NCI-H146 treated with DMSO at 0.1 percent for 48 hours (cell line): ENCODE data around the gene CDK5RAP1.
A peak's percentile ranks its signal among the peaks of the same experiment; 100 is the strongest.

Source experiments
- DNase-seq: peaks from one replicate; lab custom pipeline; 2025; ENCODE audit not compliant: unreplicated experiment; lab: John Stamatoyannopoulos, UW

Gene CDK5RAP1

DNA sequence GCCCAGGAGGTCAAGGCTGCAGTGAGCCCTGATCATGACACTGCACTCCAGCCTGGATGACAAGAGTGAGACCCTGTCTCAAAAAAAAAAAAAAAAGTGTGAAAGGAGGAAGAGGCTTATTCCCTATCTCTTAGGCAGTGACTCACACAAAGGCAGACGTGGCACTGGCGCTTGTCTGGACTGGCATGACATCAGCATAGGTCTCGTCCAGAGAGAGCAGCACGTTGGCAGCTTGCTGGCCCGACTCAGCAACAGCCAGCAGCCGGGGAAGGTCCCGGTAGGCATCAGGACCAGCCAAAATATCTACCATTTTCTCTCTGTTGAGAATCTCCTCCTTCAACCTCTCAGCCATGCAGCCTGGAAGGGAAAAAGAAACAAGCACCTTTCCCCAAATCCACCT is 14.1 kb downstream of the CDK5RAP1 start:
- no peak for DNase-seq

DNA sequence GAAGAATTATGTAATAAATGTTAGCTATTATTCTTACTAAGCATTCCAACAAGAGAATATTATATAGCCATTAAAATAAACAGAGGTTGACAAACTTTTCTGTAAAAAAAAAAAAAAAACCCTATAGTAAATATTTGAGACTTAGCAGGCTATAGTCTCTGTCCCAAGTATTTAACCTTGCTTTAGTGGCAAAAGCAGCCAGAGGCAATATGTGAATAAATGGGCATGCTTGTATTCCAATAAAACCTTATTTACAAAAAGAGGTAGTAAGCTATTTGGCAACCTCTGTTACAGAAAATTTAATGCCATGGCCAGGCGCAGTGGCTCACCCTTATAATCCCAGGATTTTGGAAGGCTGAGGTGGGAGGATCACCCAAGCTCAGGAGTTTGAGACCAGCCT is 14.6 kb downstream of the CDK5RAP1 start:
- no peak for DNase-seq

DNA sequence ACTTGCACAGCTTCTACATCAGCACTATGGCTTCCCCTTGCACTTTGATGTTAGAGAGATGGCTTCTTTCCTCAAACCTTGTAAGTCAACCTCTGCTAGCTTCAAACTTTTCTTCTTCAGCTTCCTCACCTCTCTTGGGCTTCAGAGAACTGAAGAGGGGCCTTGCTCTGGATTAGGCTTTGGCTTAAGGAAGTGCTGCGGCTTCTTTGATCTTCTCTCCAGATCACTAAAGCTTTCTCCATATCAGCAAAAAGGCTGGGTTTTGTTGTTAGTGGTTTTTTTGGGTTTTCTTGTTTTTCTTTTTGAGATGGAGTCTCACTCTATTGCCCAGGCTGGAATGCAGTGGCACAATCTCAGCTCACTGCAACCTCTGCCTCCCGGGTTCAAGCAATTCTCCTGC is 24.0 kb downstream of the CDK5RAP1 start:
- no peak for DNase-seq

DNA sequence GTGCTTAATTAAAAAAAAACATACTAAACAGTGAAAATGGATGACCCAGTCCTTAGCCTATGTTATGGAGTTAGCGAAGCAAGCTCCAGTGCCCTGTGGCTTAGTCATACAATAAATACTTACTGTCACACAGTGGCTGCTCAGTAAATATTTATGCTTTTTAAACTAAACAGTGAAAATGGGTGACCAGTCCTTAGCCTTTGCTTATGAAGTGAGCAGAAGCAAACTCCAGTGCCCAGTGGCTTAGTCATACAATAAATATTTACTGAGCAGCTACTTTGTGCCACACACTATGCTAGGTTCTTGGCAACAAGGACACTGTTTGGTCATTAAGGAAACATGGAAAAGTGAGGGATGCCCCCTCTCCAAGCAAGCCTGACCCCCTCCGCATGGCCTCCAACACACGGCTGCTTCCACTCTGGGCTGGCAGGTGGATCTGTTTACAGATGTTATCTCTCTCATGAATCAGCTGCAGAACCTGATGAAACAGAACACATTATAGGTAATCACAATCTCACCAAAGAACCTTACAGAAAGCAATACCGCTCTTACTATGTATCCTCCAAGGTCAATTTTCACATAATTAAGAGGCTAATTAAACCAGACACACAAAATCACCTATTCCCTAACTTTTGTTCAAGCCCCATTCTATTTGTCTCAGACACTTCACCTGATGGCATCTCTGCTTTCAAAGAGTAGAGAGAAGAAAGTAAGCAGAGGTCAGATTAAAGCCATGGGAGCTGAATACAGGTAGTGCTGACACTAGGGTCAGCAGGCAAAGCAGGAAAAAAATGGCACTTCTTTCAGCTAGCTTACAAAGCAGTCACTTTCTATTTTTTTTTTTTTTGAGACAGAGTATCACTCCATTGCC is 27.3 kb downstream of the CDK5RAP1 start:
- DNase-seq: peak; percentile 98

GRCh38 chr20:33372993-33373441 is 28.3 kb downstream of the CDK5RAP1 start:
- DNase-seq: no peak

DNA sequence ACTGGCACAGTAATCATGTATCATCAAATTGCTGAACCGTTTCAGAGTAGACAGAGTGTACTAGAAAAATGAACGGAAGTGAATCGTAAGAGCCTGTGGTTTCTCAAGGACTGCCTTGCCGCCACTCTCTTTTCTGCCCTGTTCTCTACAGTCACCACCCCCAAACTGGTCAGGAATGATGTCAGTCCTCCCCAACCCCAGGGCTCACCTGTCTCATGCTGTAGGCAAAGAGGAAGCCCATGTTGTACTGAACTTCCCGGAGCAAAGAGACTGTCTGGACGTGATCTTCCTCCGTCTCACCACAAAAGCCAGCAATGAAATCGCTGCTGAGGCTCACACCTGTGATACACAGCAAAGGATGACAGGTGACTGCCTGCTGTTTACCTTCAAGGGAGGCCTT is 31.0 kb downstream of the CDK5RAP1 start:
- no peak for DNase-seq

DNA sequence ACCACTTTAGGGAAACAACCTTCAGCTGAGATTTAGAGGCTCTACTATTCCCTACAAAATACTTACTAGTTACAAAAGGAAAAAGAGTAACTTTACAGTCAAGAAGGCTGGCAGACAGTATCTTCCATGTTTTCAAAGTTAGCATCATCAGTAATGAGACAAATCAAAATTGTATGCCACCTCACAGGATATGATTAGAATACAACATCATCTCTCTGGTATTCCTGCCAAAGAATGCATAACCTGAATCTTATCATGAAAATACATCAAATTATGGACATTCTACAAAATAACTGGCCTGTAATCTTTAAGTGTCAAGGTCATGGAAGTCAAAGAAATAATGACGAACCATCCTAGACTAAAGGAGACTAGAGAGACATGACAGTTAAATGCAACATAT is 38.4 kb downstream of the CDK5RAP1 start:
- DNase-seq: no peak

DNA sequence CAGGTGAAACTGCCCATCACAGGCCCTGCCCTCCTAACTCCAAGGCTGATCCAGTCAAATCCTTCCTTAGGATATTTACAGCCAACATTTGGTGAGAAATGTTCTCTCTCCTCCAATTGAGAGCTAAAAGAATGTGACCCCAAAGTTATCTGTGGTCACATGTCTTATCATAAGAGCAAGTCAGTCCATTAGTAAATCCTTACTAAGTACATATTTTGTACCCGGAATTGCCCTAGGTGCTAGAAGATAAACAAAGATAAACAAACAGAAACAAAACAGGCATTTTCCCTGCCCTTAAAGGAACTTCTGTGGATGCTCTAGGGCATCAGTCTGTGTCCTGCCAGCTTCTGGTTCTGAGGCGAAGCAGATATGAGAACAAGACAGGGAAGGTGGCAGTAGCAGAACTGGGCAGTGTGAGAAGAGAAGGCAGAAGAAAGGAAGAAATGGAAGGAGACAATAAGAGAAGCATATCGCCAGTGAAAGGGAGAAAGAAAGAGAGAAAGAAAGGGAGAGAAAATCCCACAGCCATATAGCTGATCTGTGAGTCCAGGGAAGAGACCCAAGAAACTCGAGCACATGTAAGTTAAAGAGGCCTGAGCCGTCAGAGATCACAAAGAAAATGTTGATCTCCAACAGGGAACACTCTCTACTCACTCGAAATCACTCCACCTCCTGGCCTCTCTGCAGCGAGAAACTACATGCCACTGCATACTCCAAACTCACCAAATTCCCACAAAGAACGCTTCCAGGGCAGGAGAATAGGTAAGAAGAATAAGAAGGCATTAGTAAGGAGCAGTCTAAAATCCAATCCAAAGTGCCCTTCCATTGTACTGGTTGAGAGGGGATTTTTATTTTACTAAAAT is 41.7 kb downstream of the CDK5RAP1 start:
- DNase-seq: no peak

GRCh38 chr20:33353013-33353402 is 48.3 kb downstream of the CDK5RAP1 start:
- no peak for DNase-seq

- DNase-seq: no peak
Measured at GRCh38 chr20:33352258-33353012, 48.9 kb downstream of the CDK5RAP1 start.

- no peak for DNase-seq
Measured at GRCh38 chr20:33351696-33352095, 49.6 kb downstream of the CDK5RAP1 start.

DNA sequence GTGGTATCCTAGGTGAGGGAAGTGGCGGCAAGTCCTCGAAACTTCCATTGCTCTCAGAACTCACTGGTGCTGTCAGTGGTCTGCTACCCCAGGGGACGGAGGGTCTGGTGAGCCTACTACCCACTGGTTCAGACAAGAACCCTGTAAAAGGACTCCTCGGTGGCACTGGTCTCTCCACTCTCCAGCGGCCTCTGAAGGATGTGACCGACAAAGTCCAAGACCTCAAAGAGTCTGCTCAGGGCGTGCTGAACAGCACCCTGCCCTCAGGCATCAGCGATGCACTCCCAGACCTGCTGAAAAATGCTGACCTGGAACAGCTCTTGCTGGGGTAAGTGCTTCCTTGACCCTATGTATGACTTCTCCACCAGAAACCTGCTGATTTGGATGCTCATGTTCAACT is 51.8 kb downstream of the CDK5RAP1 start:
- no peak for DNase-seq

- no peak for DNase-seq
Measured at GRCh38 chr20:33348136-33348937, 53.0 kb downstream of the CDK5RAP1 start.

- no peak for DNase-seq
Measured at GRCh38 chr20:33345342-33345741, 56.0 kb downstream of the CDK5RAP1 start.

- DNase-seq: no peak
Measured at GRCh38 chr20:33343521-33343920, 57.8 kb downstream of the CDK5RAP1 start.

GRCh38 chr20:33339515-33340058 is 61.7 kb downstream of the CDK5RAP1 start:
- no peak for DNase-seq

- DNase-seq: no peak
Measured at GRCh38 chr20:33338467-33339258, 62.7 kb downstream of the CDK5RAP1 start.

DNA sequence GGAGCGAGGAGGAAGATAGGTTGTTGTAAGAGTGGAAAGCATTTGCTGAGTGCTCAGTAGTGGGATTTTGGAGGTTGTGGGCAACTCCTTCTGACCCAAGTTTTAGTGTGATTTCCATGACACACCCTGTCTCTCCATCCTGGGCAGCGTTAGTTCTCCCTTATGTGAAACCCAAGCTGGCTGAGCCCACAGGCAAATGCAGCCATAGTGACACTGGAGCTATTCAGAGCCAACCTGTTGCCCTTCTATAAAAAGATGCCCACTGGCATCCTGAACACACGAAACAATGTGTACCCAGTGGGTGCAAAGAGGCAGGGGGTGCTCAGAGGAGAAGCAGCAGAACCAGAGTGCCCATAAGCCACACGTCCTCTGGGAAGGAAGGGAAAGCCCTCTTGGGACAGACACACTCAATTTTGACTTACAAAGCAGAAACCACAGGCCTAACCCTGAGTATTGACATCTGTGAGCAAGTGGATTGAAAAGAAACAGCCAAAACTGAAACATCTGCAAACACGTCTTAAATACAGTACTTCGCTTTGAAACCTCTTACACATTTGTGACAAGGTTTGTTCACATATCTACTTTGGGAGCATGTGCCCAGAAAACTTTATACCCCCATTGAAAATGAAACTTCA is 63.7 kb downstream of the CDK5RAP1 start:
- DNase-seq: no peak

DNA sequence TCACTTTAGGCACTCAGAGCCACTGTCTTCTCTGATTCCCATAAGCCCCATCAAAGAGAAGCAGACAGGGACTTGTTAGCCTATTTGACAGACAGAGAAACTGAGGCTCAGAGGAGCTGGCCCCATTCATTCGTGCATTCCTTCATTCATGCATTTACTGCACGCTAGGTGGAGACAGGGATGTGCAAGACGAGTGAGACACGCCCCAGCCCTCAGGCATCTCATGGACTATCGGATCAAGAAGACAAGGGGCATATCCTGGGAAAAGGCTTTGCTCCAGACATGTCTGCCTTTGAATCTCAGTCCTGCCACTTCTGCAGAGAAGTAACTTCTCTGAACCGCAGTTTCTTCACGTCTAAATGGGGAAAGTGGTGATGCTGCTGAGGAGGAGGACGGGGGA is 64.2 kb downstream of the CDK5RAP1 start:
- DNase-seq: no peak
